ENCODE results near the gene VSTM2L. TPM values are rescaled to one million over a fixed set of nuclear protein-coding genes. Genes with fewer than 3 reads are reported as not detected.

VSTM2L gene
- total and polyA plus RNA-seq, 2 of the 13 experiments (the other 11 are each of a cell fraction or from before 2014, with no cell fraction given), result not detected

GRCh38 chr20:37881601-37882343 lies 21.2 kb upstream of the VSTM2L start (continued):
- TF ChIP-seq ZNF281 (CRISPR knock-in tag; IDR thresholded peaks at IDR 0.05; ENCODE audit: borderline replicate concordance), result no peak
- no peak for TF ChIP-seq SMAD3 (CRISPR knock-in tag; IDR thresholded peaks at IDR 0.05)
- TF ChIP-seq ZFP36L2 (CRISPR knock-in tag; IDR thresholded peaks at IDR 0.05), result no peak
- TF ChIP-seq STAT6 (CRISPR knock-in tag; IDR thresholded peaks at IDR 0.05; ENCODE audit: borderline replicate concordance), result no peak
- TF ChIP-seq KAT2B (IDR thresholded peaks at IDR 0.05; ENCODE audit: borderline replicate concordance, low read depth, low read length), result no peak
- TF ChIP-seq NR2F2 (IDR thresholded peaks at IDR 0.05; ENCODE audit: borderline replicate concordance, low read depth), result no peak
- no peak for TF ChIP-seq NFE2L2 (IDR thresholded peaks at IDR 0.05; ENCODE audit: low read length)
- TF ChIP-seq GTF3A (CRISPR knock-in tag; conservative IDR thresholded peaks at IDR 0.05), result 0 out of 2 replicates have a peak, but pooled peaks have one; percentile 18
- no peak for TF ChIP-seq ZNF766 (CRISPR knock-in tag; IDR thresholded peaks at IDR 0.05; ENCODE audit: borderline replicate concordance)
- TF ChIP-seq BHLHE40 (IDR thresholded peaks at IDR 0.05; ENCODE audit: low read length), result no peak
- TF ChIP-seq THYN1 (CRISPR knock-in tag; IDR thresholded peaks at IDR 0.05; ENCODE audit: borderline replicate concordance, low read depth), result no peak
- peak; percentile 58; the same call in 1 of the 2 replicates for TF ChIP-seq ZNF274 (CRISPR knock-in tag; IDR thresholded peaks at IDR 0.05)
- no peak for TF ChIP-seq U2AF1 (optimal IDR thresholded peaks at IDR 0.05; ENCODE audit: low read depth, low read length)
- no peak for TF ChIP-seq ZNF431 (CRISPR knock-in tag; IDR thresholded peaks at IDR 0.05; ENCODE audit: borderline replicate concordance, low read depth)
- no peak for TF ChIP-seq ZNF597 (CRISPR knock-in tag; IDR thresholded peaks at IDR 0.05)
- TF ChIP-seq ZSCAN29 (CRISPR knock-in tag; conservative IDR thresholded peaks at IDR 0.05), result no peak
- no peak for TF ChIP-seq ZNF3 (CRISPR knock-in tag; IDR thresholded peaks at IDR 0.05)
- no peak for TF ChIP-seq BRD4 (CRISPR knock-in tag; IDR thresholded peaks at IDR 0.05)
- TF ChIP-seq ZNF569 (CRISPR knock-in tag; IDR thresholded peaks at IDR 0.05; ENCODE audit: borderline replicate concordance), result no peak
- TF ChIP-seq CCDC6 (CRISPR knock-in tag; IDR thresholded peaks at IDR 0.05), result no peak
- peak; percentile 33; the same call in 1 of the 2 replicates for TF ChIP-seq ZNF333 (CRISPR knock-in tag; IDR thresholded peaks at IDR 0.05; ENCODE audit: borderline replicate concordance)
- TF ChIP-seq ZBTB26 (CRISPR knock-in tag; IDR thresholded peaks at IDR 0.05; ENCODE audit: borderline replicate concordance), result no peak
- TF ChIP-seq ZMYM2 (CRISPR knock-in tag; IDR thresholded peaks at IDR 0.05), result no peak

All from HepG2 (cell line).